MM.1S (cell line): ENCODE results near the gene LRRC38.

Source experiments
- DNase-seq: peaks from one replicate; pipeline ENCODE4 v3.0.0-alpha.2; 2015
- H2AFZ ChIP-seq: fragments of 300-600 bp; sonication (generic); 2 replicates; pipeline ENCODE4 v1.6.0; 2016; ENCODE audit warnings: antibody characterized with exemption, low read length
- H3F3A ChIP-seq: fragments of 300-600 bp; sonication (generic); 2 replicates; pipeline ENCODE4 v1.6.1; 2016; ENCODE audit warnings: mild to moderate bottlenecking, antibody characterized with exemption, low read length, moderate library complexity, mixed read lengths; ENCODE audit not compliant: insufficient read depth
- H3K27ac ChIP-seq: fragments of 300-600 bp; sonication (generic); 2 replicates; pipeline ENCODE4 v1.5.1; 2016; ENCODE audit warnings: mild to moderate bottlenecking, low read length
- H3K27me3 ChIP-seq: fragments of 300-600 bp; sonication (generic); replicated peaks from 2 replicates; pipeline ENCODE4 v1.6.0; 2016; ENCODE audit warnings: low read length; ENCODE audit not compliant: insufficient read depth
- H3K36me3 ChIP-seq: fragments of 300-600 bp; sonication (generic); replicated peaks from 2 replicates; pipeline ENCODE4 v1.6.1; 2016; ENCODE audit warnings: mild to moderate bottlenecking, low read length, mixed read lengths; ENCODE audit not compliant: insufficient read depth
- H3K4me1 ChIP-seq: fragments of 300-600 bp; sonication (generic); 2 replicates; pipeline ENCODE4 v1.6.1; 2016; ENCODE audit warnings: low read length, mixed read lengths
- H3K4me2 ChIP-seq: fragments of 300-600 bp; sonication (generic); 2 replicates; pipeline ENCODE4 v1.6.0; 2016; ENCODE audit warnings: low read depth, low read length
- H3K4me3 ChIP-seq: fragments of 300-600 bp; sonication (generic); 2 replicates; pipeline ENCODE4 v1.5.1; 2016; ENCODE audit warnings: low read length, mixed read lengths
- H3K79me2 ChIP-seq: fragments of 300-600 bp; sonication (generic); 2 replicates; pipeline ENCODE4 v1.6.1; 2016; ENCODE audit warnings: mixed run types, low read length, mixed read lengths
- H3K9ac ChIP-seq: fragments of 300-600 bp; sonication (generic); 2 replicates; pipeline ENCODE4 v1.6.1; 2016; ENCODE audit warnings: low read length, mixed read lengths
- H3K9me2 ChIP-seq: fragments of 300-600 bp; sonication (generic); replicated peaks from 2 replicates; pipeline ENCODE4 v1.6.1; 2016; ENCODE audit warnings: mild to moderate bottlenecking, low read length, mixed read lengths; ENCODE audit not compliant: insufficient read depth
- H3K9me3 ChIP-seq: fragments of 300-600 bp; sonication (generic); replicated peaks from 2 replicates; pipeline ENCODE4 v1.6.1; 2016; ENCODE audit warnings: mild to moderate bottlenecking, low read length, mixed read lengths; ENCODE audit not compliant: insufficient read depth
- H4K20me1 ChIP-seq: fragments of 300-600 bp; sonication (generic); 2 replicates; pipeline ENCODE4 v1.6.1; 2016; ENCODE audit warnings: mild to moderate bottlenecking, low read length, moderate library complexity, mixed read lengths; ENCODE audit not compliant: insufficient read depth
- EZH2 ChIP-seq: fragments of 300-600 bp; sonication (generic); optimal IDR thresholded peaks from 2 replicates; pipeline ENCODE3; 2017; ENCODE audit warnings: low read depth, mild to moderate bottlenecking, antibody characterized with exemption, low read length, mixed read lengths
- EZH2phosphoT487 ChIP-seq: fragments of 300-600 bp; sonication (generic); IDR thresholded peaks from 2 replicates; pipeline ENCODE4 v1.6.1; 2018; ENCODE audit warnings: antibody characterized with exemption, low read length
- TF ChIP-seq, protein P1 (sequence below): fragments of 300-600 bp; sonication (generic); IDR thresholded peaks from 2 replicates; pipeline ENCODE4 v1.5.1; 2016; ENCODE audit warnings: antibody characterized with exemption, low read length, mixed read lengths

The LRRC38 gene

DNA sequence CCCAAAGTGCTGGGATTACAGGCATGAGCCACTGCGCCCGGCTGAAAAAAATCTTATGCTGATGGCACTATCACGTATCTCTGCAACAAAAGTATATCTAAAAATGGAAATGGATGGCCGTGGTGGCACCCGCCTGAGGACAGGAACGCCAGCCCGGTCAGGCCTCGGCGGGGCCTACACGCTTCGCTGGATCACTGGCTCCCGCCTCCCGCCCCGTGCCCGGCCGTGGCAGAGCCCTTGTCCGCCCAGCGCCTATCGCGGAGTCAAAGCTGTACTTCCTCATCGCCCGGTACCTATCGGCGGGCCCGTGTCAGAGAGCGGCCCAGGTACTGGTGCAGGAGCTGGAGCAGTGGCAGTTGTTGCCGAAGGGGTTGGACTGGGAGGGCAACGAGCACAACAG is 41.0 kb upstream of the LRRC38 start:
- Histone ChIP-seq H3K79me2 (no peaks in the 10 kb centered on the region), H3K27ac (no peak overlapping the region), H3K9me3 (no peaks in the 10 kb centered on the region), H3F3A (no peaks in the 10 kb centered on the region), H3K4me3 (no peak overlapping the region), H3K4me1 (no peaks in the 10 kb centered on the region), H4K20me1 (no peaks in the 10 kb centered on the region), H3K27me3 (no peaks in the 10 kb centered on the region), H3K9me2 (no peaks in the 10 kb centered on the region), H2AFZ (no peak overlapping the region), H3K36me3 (no peaks in the 10 kb centered on the region), H3K9ac (no peak overlapping the region), H3K4me2 (no peak overlapping the region)
- no peak for DNase-seq
- TF ChIP-seq EZH2 (no peak), EZH2phosphoT487 (no peak)
- TF ChIP-seq, protein P1, sequence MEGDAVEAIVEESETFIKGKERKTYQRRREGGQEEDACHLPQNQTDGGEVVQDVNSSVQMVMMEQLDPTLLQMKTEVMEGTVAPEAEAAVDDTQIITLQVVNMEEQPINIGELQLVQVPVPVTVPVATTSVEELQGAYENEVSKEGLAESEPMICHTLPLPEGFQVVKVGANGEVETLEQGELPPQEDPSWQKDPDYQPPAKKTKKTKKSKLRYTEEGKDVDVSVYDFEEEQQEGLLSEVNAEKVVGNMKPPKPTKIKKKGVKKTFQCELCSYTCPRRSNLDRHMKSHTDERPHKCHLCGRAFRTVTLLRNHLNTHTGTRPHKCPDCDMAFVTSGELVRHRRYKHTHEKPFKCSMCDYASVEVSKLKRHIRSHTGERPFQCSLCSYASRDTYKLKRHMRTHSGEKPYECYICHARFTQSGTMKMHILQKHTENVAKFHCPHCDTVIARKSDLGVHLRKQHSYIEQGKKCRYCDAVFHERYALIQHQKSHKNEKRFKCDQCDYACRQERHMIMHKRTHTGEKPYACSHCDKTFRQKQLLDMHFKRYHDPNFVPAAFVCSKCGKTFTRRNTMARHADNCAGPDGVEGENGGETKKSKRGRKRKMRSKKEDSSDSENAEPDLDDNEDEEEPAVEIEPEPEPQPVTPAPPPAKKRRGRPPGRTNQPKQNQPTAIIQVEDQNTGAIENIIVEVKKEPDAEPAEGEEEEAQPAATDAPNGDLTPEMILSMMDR, result no peak

GRCh38 chr1:13550663-13551062 is 36.9 kb upstream of the LRRC38 start:
- Histone ChIP-seq H3K27me3 (no peaks in the 10 kb centered on the region), H3F3A (no peaks in the 10 kb centered on the region), H3K79me2 (no peaks in the 10 kb centered on the region), H3K4me1 (no peaks in the 10 kb centered on the region), H3K9ac (no peak overlapping the region), H3K4me2 (no peak overlapping the region), H3K27ac (no peak overlapping the region), H3K36me3 (no peaks in the 10 kb centered on the region), H4K20me1 (no peaks in the 10 kb centered on the region), H3K4me3 (no peak overlapping the region), H3K9me2 (no peaks in the 10 kb centered on the region), H3K9me3 (no peaks in the 10 kb centered on the region), H2AFZ (no peak overlapping the region)
- TF ChIP-seq EZH2phosphoT487 (no peak), EZH2 (no peak)
- TF ChIP-seq, protein P1, result no peak
- DNase-seq, result no peak

DNA sequence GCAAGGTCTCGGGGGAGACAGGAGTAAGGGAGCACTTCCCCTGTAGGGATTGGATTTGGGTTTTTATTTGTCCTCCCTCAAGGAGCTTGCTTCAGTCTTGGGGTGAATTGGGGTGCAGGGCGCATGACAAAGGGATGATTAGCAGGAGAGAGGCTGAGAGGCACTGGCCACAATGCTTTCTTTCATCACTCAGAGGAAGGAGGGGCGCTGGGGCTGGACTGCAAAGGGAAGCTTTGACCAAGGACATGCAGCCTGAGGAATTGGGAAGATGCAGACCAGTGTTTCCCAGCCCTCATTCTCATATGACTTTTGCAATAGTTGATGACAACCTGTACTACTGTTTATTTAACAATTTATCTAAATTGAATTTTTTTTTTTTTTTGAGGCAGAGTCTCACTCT is 35.7 kb upstream of the LRRC38 start:
- TF ChIP-seq EZH2 (no peak), EZH2phosphoT487 (no peak)
- TF ChIP-seq, protein P1, result no peak
- Histone ChIP-seq H3F3A (no peaks in the 10 kb centered on the region), H3K9ac (no peak overlapping the region), H2AFZ (no peak overlapping the region), H3K4me3 (no peak overlapping the region), H3K36me3 (no peaks in the 10 kb centered on the region), H3K27me3 (no peaks in the 10 kb centered on the region), H3K4me1 (no peaks in the 10 kb centered on the region), H3K9me3 (no peaks in the 10 kb centered on the region), H3K9me2 (no peaks in the 10 kb centered on the region), H3K79me2 (no peaks in the 10 kb centered on the region), H4K20me1 (no peaks in the 10 kb centered on the region), H3K4me2 (no peak overlapping the region), H3K27ac (no peak overlapping the region)
- no peak for DNase-seq

DNA sequence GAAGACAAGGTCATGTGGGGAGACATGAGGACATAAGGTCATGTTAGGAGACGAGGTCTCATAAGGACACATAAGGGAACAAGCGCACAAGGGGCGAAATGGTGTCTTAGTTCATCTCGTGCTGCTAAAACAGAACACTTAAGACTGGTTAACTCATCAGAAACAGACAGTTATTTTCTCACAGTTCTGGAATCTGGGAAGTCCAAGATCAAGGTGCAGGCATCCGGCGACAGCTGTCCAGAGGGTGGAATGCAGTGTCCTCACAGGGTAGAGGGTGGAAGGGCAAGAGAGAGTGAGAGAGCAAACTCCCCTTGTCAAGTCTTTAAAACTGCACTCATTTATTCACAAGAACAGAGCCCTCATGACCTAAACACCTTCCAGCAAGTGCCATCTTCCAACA is 35.2 kb upstream of the LRRC38 start:
- no peaks in the 10 kb centered on the region for H4K20me1 ChIP-seq
- no peak overlapping the region for H3K4me2 ChIP-seq
- no peaks in the 10 kb centered on the region for H3K36me3 ChIP-seq
- H3K27me3 ChIP-seq, result no peaks in the 10 kb centered on the region
- no peaks in the 10 kb centered on the region for H3K9me2 ChIP-seq
- DNase-seq, result no peak
- H3K4me3 ChIP-seq, result no peak overlapping the region
- H3K4me1 ChIP-seq, result no peaks in the 10 kb centered on the region
- H3F3A ChIP-seq, result no peaks in the 10 kb centered on the region
- no peak overlapping the region for H3K9ac ChIP-seq
- no peaks in the 10 kb centered on the region for H3K79me2 ChIP-seq
- no peak for TF ChIP-seq EZH2
- TF ChIP-seq, protein P1, result no peak
- TF ChIP-seq EZH2phosphoT487, result no peak
- H3K9me3 ChIP-seq, result no peaks in the 10 kb centered on the region
- H3K27ac ChIP-seq, result no peak overlapping the region
- H2AFZ ChIP-seq, result no peak overlapping the region
